SU-DHL-6 (cell line): ENCODE measurements around the gene DYSF.

Experiments
- H2AFZ ChIP-seq: fragments of 200-600 bp; sonication (generic); 2 replicates; pipeline ENCODE4 v1.6.1; 2014; ENCODE audit warnings: low read depth, mild to moderate bottlenecking, moderate library complexity, mixed read lengths, antibody characterized with exemption, low read length; ENCODE audit not compliant: severe bottlenecking
- H3F3A ChIP-seq: fragments of 200-600 bp; shearing (Covaris generic); 2 replicates; pipeline ENCODE4 v1.6.0; 2016; ENCODE audit warnings: antibody characterized with exemption, mild to moderate bottlenecking; ENCODE audit not compliant: insufficient read depth
- H3K27ac ChIP-seq: fragments of 200-600 bp; sonication (generic); 2 replicates; pipeline ENCODE4 v1.5.1; 2016; ENCODE audit warnings: low read depth, mild to moderate bottlenecking, low read length, moderate library complexity, mixed read lengths
- H3K27me3 ChIP-seq: fragments of 200-600 bp; sonication (generic), shearing (Covaris generic); 2 replicates; pipeline ENCODE4 v1.6.0; 2014; ENCODE audit warnings: mild to moderate bottlenecking, low read length
- H3K36me3 ChIP-seq: fragments of 200-600 bp; sonication (generic); 2 replicates; pipeline ENCODE4 v1.6.1; 2014; ENCODE audit warnings: mild to moderate bottlenecking, low read length, mixed read lengths
- H3K4me2 ChIP-seq: fragments of 300-600, 200-600 bp; shearing (Covaris generic), sonication (generic); 2 replicates; pipeline ENCODE4 v1.6.0; 2014; ENCODE audit warnings: low read length, low read depth, mild to moderate bottlenecking; ENCODE audit not compliant: poor library complexity, severe bottlenecking
- H3K4me3 ChIP-seq: fragments of 200-600 bp; sonication (generic); 2 replicates; pipeline ENCODE4 v1.5.1; 2014; ENCODE audit warnings: antibody characterized with exemption, low read length, mild to moderate bottlenecking, mixed read lengths; ENCODE audit not compliant: insufficient read depth, poor library complexity, severe bottlenecking
- H3K79me2 ChIP-seq: fragments of 200-600 bp; sonication (generic); 2 replicates; pipeline ENCODE4 v1.6.1; 2014; ENCODE audit warnings: mild to moderate bottlenecking, low read length, moderate library complexity; ENCODE audit not compliant: insufficient read depth
- H3K9ac ChIP-seq: fragments of 200-600 bp; sonication (generic); 2 replicates; pipeline ENCODE4 v1.7.0; 2014; ENCODE audit warnings: mild to moderate bottlenecking, low read length
- H3K9me2 ChIP-seq: fragments of 200-600 bp; sonication (generic); replicated peaks from 2 replicates; pipeline ENCODE4 v1.6.1; 2014; ENCODE audit warnings: low read length; ENCODE audit not compliant: insufficient read depth
- H3K9me3 ChIP-seq: fragments of 200-600 bp; sonication (generic); 2 replicates; pipeline ENCODE4 v1.6.1; 2014; ENCODE audit warnings: low read length, mixed read lengths; ENCODE audit not compliant: insufficient read depth
- H4K20me1 ChIP-seq: fragments of 200-600 bp; sonication (generic); 2 replicates; pipeline ENCODE4 v1.6.1; 2014; ENCODE audit warnings: low read depth, mild to moderate bottlenecking, antibody characterized with exemption, low read length, moderate library complexity, mixed read lengths
- EZH2phosphoT487 ChIP-seq: fragments of 200-600 bp; sonication (generic), shearing (Covaris generic); conservative IDR thresholded peaks from 2 replicates; pipeline ENCODE4 v1.6.1; 2018; ENCODE audit warnings: mild to moderate bottlenecking, antibody characterized with exemption, low read length, moderate library complexity, mixed read lengths
- TF ChIP-seq, protein P1 (sequence below): fragments of 200-600 bp; sonication (generic); IDR thresholded peaks from one replicate; pipeline ENCODE4 v1.5.1; 2017; ENCODE audit warnings: antibody characterized with exemption, mild to moderate bottlenecking, low read length, moderate library complexity; ENCODE audit not compliant: insufficient read depth, poor library complexity, severe bottlenecking

Gene DYSF

DNA sequence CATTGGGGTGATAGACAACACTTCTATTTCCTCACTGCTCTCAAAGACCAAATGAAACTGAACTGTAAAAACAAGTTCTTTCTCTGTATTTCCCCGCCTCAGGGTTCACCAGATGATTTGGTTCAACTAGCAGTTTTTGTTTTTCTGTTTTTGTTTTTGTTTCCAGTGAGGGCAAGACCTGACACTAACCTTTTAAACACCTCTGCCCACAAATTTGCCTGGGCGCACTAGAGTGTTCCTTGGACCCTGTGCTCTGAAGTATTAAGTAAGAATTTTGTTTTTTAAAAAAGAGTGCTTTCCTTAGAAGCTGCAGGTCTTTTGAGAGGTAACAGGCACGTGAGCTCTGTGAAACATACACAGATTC lies 92.9 kb downstream of the DYSF start:
- H3K79me2 ChIP-seq = no peaks in the 10 kb centered on the region
- TF ChIP-seq EZH2phosphoT487 = no peak
- TF ChIP-seq, protein P1, sequence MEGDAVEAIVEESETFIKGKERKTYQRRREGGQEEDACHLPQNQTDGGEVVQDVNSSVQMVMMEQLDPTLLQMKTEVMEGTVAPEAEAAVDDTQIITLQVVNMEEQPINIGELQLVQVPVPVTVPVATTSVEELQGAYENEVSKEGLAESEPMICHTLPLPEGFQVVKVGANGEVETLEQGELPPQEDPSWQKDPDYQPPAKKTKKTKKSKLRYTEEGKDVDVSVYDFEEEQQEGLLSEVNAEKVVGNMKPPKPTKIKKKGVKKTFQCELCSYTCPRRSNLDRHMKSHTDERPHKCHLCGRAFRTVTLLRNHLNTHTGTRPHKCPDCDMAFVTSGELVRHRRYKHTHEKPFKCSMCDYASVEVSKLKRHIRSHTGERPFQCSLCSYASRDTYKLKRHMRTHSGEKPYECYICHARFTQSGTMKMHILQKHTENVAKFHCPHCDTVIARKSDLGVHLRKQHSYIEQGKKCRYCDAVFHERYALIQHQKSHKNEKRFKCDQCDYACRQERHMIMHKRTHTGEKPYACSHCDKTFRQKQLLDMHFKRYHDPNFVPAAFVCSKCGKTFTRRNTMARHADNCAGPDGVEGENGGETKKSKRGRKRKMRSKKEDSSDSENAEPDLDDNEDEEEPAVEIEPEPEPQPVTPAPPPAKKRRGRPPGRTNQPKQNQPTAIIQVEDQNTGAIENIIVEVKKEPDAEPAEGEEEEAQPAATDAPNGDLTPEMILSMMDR = no peak
- no peaks in the 10 kb centered on the region for H4K20me1 ChIP-seq
- H3K27me3 ChIP-seq = no peaks in the 10 kb centered on the region
- no peak overlapping the region for H2AFZ ChIP-seq
- H3K9me2 ChIP-seq = no peaks in the 10 kb centered on the region
- no peak overlapping the region for H3K27ac ChIP-seq
- H3K9me3 ChIP-seq = no peaks in the 10 kb centered on the region
- no peaks in the 10 kb centered on the region for H3K36me3 ChIP-seq
- H3K4me2 ChIP-seq = no peak overlapping the region
- no peak overlapping the region for H3K9ac ChIP-seq
- H3K4me3 ChIP-seq = no peak overlapping the region
- no peaks in the 10 kb centered on the region for H3F3A ChIP-seq

DNA sequence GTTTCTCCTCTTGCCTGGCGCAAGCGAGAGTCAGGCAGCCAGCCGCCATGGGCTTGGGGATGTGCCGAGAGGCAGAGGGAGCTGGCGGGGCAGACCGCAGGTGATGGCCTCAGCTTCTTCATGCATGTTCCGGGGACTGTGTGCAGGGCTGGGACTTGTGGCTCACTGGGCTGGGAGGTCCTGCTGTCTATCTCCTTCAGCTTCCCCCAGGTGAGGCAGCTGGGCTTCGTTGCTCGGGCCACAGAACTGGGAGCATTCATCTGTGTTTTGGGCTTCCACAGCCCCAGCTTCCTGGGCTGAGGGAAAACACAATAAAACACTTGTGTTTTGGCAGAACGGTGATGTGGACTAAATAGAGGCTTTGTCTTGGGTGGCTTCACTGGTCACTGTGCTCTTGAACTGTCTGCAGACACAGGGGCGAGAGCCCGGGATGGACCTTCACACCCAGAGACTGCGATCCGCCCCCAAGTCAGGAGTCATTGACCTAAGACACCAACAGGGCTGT lies 93.5 kb downstream of the DYSF start:
- Histone ChIP-seq H3K27me3 (no peaks in the 10 kb centered on the region), H3F3A (no peaks in the 10 kb centered on the region), H3K9ac (no peak overlapping the region), H3K27ac (no peak overlapping the region), H3K4me2 (no peak overlapping the region), H3K9me3 (no peaks in the 10 kb centered on the region), H3K4me3 (no peak overlapping the region), H2AFZ (no peak overlapping the region), H3K79me2 (no peaks in the 10 kb centered on the region), H4K20me1 (no peaks in the 10 kb centered on the region), H3K36me3 (no peaks in the 10 kb centered on the region), H3K9me2 (no peaks in the 10 kb centered on the region)
- TF ChIP-seq EZH2phosphoT487 = no peak
- TF ChIP-seq, protein P1 = no peak

DNA sequence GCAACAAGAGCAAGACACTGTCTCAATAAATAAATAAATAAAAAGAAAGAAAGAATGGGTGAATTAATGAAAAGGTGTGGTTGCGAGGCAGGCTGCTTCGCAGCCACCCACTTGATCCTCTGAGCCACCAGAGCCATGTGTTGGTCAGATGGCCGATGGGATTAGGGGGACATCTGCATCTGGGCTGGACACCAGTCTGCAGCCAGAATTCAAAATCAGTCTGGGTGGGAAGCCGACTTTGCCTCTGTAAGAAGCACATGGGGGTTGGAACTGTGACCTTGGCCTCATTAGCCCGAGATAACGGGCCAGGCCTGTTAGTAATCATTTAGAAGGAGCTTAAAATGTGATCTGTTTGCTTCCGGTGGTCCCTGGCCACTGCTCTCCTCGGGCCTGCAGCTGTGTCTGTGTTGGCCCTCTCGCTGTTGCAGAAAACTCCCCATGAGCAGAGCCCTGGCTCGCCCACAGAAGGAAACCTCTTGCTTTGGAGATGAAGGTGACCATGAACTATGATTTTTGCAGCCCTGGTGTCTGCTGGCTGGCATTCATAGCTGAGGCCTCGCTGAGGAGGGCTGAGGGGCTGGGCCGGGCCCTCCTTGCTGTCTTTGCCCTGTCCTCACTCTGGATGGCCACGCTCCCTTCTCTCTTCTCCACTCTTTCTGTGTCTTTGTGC lies 94.4 kb downstream of the DYSF start:
- H2AFZ ChIP-seq = no peak overlapping the region
- TF ChIP-seq EZH2phosphoT487 = no peak
- TF ChIP-seq, protein P1 = no peak
- no peak overlapping the region for H3K9ac ChIP-seq
- H3K36me3 ChIP-seq = no peaks in the 10 kb centered on the region
- no peaks in the 10 kb centered on the region for H3F3A ChIP-seq
- no peak overlapping the region for H3K27ac ChIP-seq
- H3K9me2 ChIP-seq = no peaks in the 10 kb centered on the region
- no peaks in the 10 kb centered on the region for H3K9me3 ChIP-seq
- H3K79me2 ChIP-seq = no peaks in the 10 kb centered on the region
- no peaks in the 10 kb centered on the region for H4K20me1 ChIP-seq
- no peak overlapping the region for H3K4me2 ChIP-seq
- H3K4me3 ChIP-seq = no peak overlapping the region
- no peaks in the 10 kb centered on the region for H3K27me3 ChIP-seq
